Measurements from ENCODE around the gene FXYD2. TPM values are rescaled to one million over a fixed set of nuclear protein-coding genes. Genes with fewer than 3 reads are reported as not detected.

Gene FXYD2
- total and polyA plus RNA-seq, 10 of the 15 experiments (the other 5 are each of a cell fraction or from before 2014, with no cell fraction given): 1.2 to 4.5 (median 2.4) TPM

DNA sequence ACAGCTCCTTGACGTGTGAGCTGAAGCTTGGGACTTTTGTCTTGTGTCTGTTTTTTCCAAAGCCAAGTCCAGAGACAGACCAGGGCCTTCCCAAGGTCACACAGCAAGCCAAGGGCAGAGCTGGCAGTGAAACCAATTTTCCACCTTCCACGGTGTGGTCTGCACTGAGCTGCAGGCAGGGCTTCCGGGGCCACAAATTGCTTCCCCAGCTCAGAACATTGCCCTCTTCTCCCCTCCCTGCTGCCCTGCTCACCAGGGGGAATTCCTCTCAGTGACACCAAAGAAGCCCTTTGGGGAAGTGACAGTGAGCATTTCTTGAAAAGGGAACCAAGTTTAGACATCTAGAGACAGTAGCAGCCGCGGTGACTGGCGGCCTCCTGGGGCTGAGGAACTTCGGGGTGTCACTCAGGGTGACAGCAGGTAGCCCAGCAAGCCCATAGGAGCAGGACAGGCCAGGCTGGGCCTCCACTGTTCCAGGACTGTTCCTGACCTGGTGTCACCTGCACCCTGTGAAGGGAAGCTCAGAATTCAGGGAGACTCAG is 9.2 kb downstream of the FXYD2 start:
- under 1% methylated on average over 7 of the region's 7 CpGs for WGBS (ENCODE audit: insufficient coverage, insufficient replicate concordance, low lambda C conversion rate, missing lambda C conversion rate)
- no peaks in the 10 kb centered on the region for H3K27me3 ChIP-seq (replicated peaks in 1 of 2; ENCODE audit: control insufficient read depth in 2 of 2, insufficient read depth in 2 of 2, low read length in 1 of 2)
- FAIRE-seq (peak; percentile 85), ATAC-seq (peak; percentile 72), DNase-seq (ENCODE audit: low read depth, low spot score) (peak; percentile 94)
- H3K9ac ChIP-seq (ENCODE audit: control insufficient read depth, insufficient read depth, low read length): peak overlapping the region; percentile 66
- H2AFZ ChIP-seq (ENCODE audit: control insufficient read depth, low read depth, low read length): no peak overlapping the region; the same call in 1 of the 2 replicates
- CTCF ChIA-PET: interaction anchor here (0.7 to 16.0 kb wide), 24 partner anchors 7 to 620 kb away, joined by 3 to 503 read pairs (median 4); partner anchors contain the start of gene FXYD2
- POLR2A ChIA-PET: interaction anchor here (0.5 to 4.8 kb wide), 15 partner anchors 7 to 636 kb away, joined by 3 to 47 read pairs (median 5); partner anchors contain the start of gene FXYD2
- H3K36me3 ChIP-seq (ENCODE audit: control insufficient read depth in 2 of 2, insufficient read depth in 2 of 2, low read length in 1 of 2): no peaks in the 10 kb centered on the region
- no TSS peak for BruUV-seq (replicated peaks)
- peaks cover 2% of the 10 kb centered on the region; the same call in 1 of the 2 replicates for H3K79me2 ChIP-seq (ENCODE audit: control insufficient read depth, insufficient read depth, low read length)
- H3K4me3 ChIP-seq: peak overlapping the region; percentile 34; the same call in 1 of the 2 replicates
- H3K27ac ChIP-seq (ENCODE audit: control insufficient read depth, insufficient read depth): peak overlapping the region; percentile 87
- intact Hi-C loops (cut with micrococcal nuclease; ENCODE audit: unreplicated experiment): loop anchor here (1.0 to 10.0 kb wide), 5 partner anchors 208 to 1891 kb away; partner anchors contain the start of genes KMT2A, PCSK7 and RNF214
- H3K4me1 ChIP-seq (ENCODE audit: control insufficient read depth, insufficient read depth, low read length): peaks cover 55% of the 10 kb centered on the region
- SMC1A ChIA-PET (ENCODE audit: uncharacterized antibody, unreplicated experiment): interaction anchor here (0.7 to 11.7 kb wide), 26 partner anchors 10 to 389 kb away, joined by 3 to 318 read pairs (median 4); partner anchors contain the start of gene IL10RA
- H4K20me1 ChIP-seq (ENCODE audit: control insufficient read depth, insufficient read depth): no peaks in the 10 kb centered on the region
- in situ Hi-C loops (cut with MboI): no loop called here
- peak overlapping the region; percentile 90 for H3K4me2 ChIP-seq (ENCODE audit: control insufficient read depth, insufficient read depth)
- RAD21 ChIA-PET (ENCODE audit: unreplicated experiment): interaction anchor here (0.8 to 22.6 kb wide), 27 partner anchors 9 to 634 kb away, joined by 3 to 393 read pairs (median 6); partner anchors contain the start of genes FXYD2, IL10RA and TMPRSS13
- no peaks in the 10 kb centered on the region for H3K9me3 ChIP-seq (replicated peaks; ENCODE audit: control insufficient read depth, insufficient read depth, low read length)
- 0 out of 2 replicates have a peak, but pooled peaks have one; percentile 37 for TF ChIP-seq STAT3 (IDR thresholded peaks at IDR 0.05; ENCODE audit: low read depth, low read length)
- peak; percentile 86 for TF ChIP-seq NR2F1 (conservative IDR thresholded peaks at IDR 0.05)
- TF ChIP-seq, protein P1, sequence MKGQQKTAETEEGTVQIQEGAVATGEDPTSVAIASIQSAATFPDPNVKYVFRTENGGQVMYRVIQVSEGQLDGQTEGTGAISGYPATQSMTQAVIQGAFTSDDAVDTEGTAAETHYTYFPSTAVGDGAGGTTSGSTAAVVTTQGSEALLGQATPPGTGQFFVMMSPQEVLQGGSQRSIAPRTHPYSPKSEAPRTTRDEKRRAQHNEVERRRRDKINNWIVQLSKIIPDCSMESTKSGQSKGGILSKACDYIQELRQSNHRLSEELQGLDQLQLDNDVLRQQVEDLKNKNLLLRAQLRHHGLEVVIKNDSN (IDR thresholded peaks at IDR 0.05; ENCODE audit: borderline replicate concordance, extremely low read length, insufficient read depth, low read depth, low read length): no peak
- TF ChIP-seq ZNF24 (IDR thresholded peaks at IDR 0.05): 0 out of 2 replicates have a peak, but pooled peaks have one; percentile 31
- no peak for TF ChIP-seq HDAC2 (IDR thresholded peaks at IDR 0.05)
- peak; percentile 94 for TF ChIP-seq IKZF1 (conservative IDR thresholded peaks at IDR 0.05)
- TF ChIP-seq, protein P2, sequence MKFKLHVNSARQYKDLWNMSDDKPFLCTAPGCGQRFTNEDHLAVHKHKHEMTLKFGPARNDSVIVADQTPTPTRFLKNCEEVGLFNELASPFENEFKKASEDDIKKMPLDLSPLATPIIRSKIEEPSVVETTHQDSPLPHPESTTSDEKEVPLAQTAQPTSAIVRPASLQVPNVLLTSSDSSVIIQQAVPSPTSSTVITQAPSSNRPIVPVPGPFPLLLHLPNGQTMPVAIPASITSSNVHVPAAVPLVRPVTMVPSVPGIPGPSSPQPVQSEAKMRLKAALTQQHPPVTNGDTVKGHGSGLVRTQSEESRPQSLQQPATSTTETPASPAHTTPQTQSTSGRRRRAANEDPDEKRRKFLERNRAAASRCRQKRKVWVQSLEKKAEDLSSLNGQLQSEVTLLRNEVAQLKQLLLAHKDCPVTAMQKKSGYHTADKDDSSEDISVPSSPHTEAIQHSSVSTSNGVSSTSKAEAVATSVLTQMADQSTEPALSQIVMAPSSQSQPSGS (IDR thresholded peaks at IDR 0.05; ENCODE audit: low read length): no peak; the same call in 1 of the 2 replicates
- no peak for TF ChIP-seq SUPT20H (IDR thresholded peaks at IDR 0.05; ENCODE audit: borderline replicate concordance, control insufficient read depth, low read depth, low read length)
- TF ChIP-seq CHD1 (IDR thresholded peaks at IDR 0.05; ENCODE audit: low read depth, low read length): no peak; the same call in 1 of the 2 replicates
- TF ChIP-seq LARP7 (IDR thresholded peaks at IDR 0.05): peak; percentile 13; the same call in 1 of the 2 replicates
- TF ChIP-seq, protein P3, sequence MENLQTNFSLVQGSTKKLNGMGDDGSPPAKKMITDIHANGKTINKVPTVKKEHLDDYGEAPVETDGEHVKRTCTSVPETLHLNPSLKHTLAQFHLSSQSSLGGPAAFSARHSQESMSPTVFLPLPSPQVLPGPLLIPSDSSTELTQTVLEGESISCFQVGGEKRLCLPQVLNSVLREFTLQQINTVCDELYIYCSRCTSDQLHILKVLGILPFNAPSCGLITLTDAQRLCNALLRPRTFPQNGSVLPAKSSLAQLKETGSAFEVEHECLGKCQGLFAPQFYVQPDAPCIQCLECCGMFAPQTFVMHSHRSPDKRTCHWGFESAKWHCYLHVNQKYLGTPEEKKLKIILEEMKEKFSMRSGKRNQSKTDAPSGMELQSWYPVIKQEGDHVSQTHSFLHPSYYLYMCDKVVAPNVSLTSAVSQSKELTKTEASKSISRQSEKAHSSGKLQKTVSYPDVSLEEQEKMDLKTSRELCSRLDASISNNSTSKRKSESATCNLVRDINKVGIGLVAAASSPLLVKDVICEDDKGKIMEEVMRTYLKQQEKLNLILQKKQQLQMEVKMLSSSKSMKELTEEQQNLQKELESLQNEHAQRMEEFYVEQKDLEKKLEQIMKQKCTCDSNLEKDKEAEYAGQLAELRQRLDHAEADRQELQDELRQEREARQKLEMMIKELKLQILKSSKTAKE (IDR thresholded peaks at IDR 0.05; ENCODE audit: low read depth, poor library complexity, severe bottlenecking): no peak
- 0 out of 2 replicates have a peak, but pooled peaks have one; percentile 54 for TF ChIP-seq STAT1 (conservative IDR thresholded peaks at IDR 0.05)
- TF ChIP-seq CBFB (IDR thresholded peaks at IDR 0.05; ENCODE audit: low read depth): no peak; the same call in 1 of the 2 replicates
- TF ChIP-seq IRF4 (IDR thresholded peaks at IDR 0.05; ENCODE audit: low read depth, low read length): peak; percentile 32; the same call in 1 of the 2 replicates
- no peak for TF ChIP-seq SUZ12 (IDR thresholded peaks at IDR 0.05; ENCODE audit: unreplicated experiment)
- TF ChIP-seq ETV6 (conservative IDR thresholded peaks at IDR 0.05 in 1 of 2, IDR thresholded peaks at IDR 0.05 in 1 of 2; ENCODE audit: borderline replicate concordance in 1 of 2, low read depth in 1 of 2): no peak; a peak in 1 of 4 replicates
